GM12892 (cell line): ENCODE results near the gene MAN2A2.

Source experiments
- POLR2A ChIP-seq: IDR thresholded peaks from 2 replicates; pipeline ENCODE4 v1.6.1; 2011; ENCODE audit warnings: low read depth, low read length, control low read depth
- POLR2AphosphoS5 ChIP-seq: IDR thresholded peaks from 2 replicates; pipeline ENCODE4 v1.6.1; 2011; ENCODE audit warnings: low read depth, low read length, control low read depth
- TAF1 ChIP-seq: IDR thresholded peaks from 2 replicates; pipeline ENCODE4 v1.6.1; 2011; ENCODE audit warnings: low read depth, mild to moderate bottlenecking, control low read depth, low read length, borderline replicate concordance

GRCh38 chr15:90911906-90912769 is 9.0 kb downstream of the MAN2A2 start:
- TF ChIP-seq TAF1 (no peak), POLR2A (no peak), POLR2AphosphoS5 (no peak)
